Left lung (tissue), 10 donors: ENCODE measurements around the gene EFEMP2. TPM values are rescaled to one million over a fixed set of nuclear protein-coding genes. Genes with fewer than 3 reads are reported as not detected.
"Not testable (repeated sequence)": the region's sequence is repeated elsewhere in the genome, so short reads cannot be mapped to it uniquely, and the experiment has no call there.

Source experiments
- ATAC-seq: fragments of 200-7000 bp; cut with Tn5 transposase; one replicate; pipeline ENCODE4 v1.9.1; 2020; ENCODE audit warnings: moderate library complexity
- DNase-seq, 4 donors: peaks; one replicate each; pipeline ENCODE4 v3.0.0-alpha.2; 2013 to 2020
- H3K27ac ChIP-seq, 2 donors: fragments of 200-600 bp; sonication (generic) in 1 of 2; one replicate each; pipeline versions ENCODE4 v1.5.0 to v1.8.0; 2020 to 2021
- H3K27me3 ChIP-seq, 2 donors: fragments of 200-600 bp; sonication (generic) in 1 of 2; one replicate each; pipeline versions ENCODE4 v1.5.0 to v1.8.0; 2020 to 2021
- H3K36me3 ChIP-seq, 2 donors: fragments of 200-600 bp; sonication (generic) in 1 of 2; one replicate each; pipeline versions ENCODE4 v1.5.0 to v1.8.0; 2020 to 2021
- H3K4me1 ChIP-seq, 2 donors: fragments of 200-600 bp; one replicate each; pipeline ENCODE4 v1.8.0; 2021
- H3K4me3 ChIP-seq, 2 donors: fragments of 200-600 bp; sonication (generic) in 1 of 2; one replicate each; pipeline versions ENCODE4 v1.5.0 to v1.8.0; 2020 to 2021; ENCODE audit warnings: mild to moderate bottlenecking in 1 of 2
- H3K9me3 ChIP-seq, 2 donors: fragments of 200-600 bp; sonication (generic) in 1 of 2; one replicate each; pipeline versions ENCODE4 v1.5.0 to v1.8.0; 2020 to 2021
- CTCF ChIP-seq, 2 donors: fragments of 200-600 bp; sonication (generic) in 1 of 2; IDR thresholded peaks; one replicate each; pipeline versions ENCODE4 v1.5.0 to v1.8.0; 2021; ENCODE audit warnings: antibody characterized with exemption in 2 of 2
- intact Hi-C, 2 donors: fragments of 100-400 bp; cut with DNase I; formaldehyde crosslinking; loops; one replicate each; pipeline versions ENCODE4 v1.11.2 to v1.14.2; 2022
- polyA plus RNA-seq, 6 donors: library from polyadenylated mRNA; unstranded; fragments of 120-200 nt; gene quantifications; one replicate each; pipeline ENCODE4 v1.2.1, GENCODE V29; 2013; ENCODE audit not compliant: insufficient read length in 6 of 6
- total RNA-seq, 2 donors: library from RNA; stranded (reverse); fragmentation: NEBNext Ultra II Directional; extraction: Animal tissue kit (Norgen Biotek cat#: 25700); gene quantifications; one replicate each; pipeline ENCODE4 v1.2.1, GENCODE V29; 2021
- donor health status: DM: no; HTN: yes; CAD: no.
- donor health status: DM: no; HTN: no; CAD: no.

Gene EFEMP2
- total and polyA plus RNA-seq, 8 donors = 67.6 to 169 (median 144) TPM

DNA sequence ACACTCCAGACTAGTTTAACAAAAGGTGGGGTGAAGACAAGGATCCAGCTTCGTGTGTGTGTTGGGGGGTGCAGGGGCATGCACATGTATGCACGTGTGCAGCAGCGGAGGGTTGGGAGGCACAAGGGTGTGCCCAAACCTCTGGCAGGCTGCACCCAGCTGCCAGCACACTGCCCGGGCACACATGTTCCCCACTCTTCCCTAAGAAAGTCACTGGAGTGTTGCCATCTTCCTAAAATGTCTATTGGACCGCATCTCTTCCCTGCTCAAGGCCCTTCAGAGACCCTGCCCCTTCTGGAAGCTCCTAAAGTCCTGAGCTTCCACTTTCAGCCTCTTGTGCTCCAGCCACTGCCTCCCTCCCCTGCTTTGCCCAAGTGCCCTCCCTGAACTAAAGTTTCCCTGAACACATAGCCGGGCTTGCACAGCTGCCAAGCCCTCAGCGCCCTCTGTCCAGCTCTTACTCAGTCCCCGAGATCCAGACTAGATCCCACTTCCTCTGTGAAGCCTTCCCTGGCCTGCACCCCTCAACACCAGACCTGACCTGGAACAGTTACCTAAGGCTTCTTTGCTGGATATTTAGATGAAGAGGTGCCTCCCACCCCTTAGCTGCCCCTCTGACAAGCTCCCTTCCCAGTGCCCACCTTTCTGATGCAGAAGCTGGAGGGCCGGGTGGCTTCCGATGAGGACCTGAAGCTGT, 20.6 kb downstream of the EFEMP2 start:
- TF ChIP-seq CTCF (IDR thresholded peaks at IDR 0.05) = no peak
- Histone ChIP-seq H3K4me1 (peaks cover 8 to 32% of the 10 kb centered on the region in 2 donors), H3K36me3 (peaks cover 6 to 60% of the 10 kb centered on the region in 2 donors), H3K27me3 (no peaks in the 10 kb centered on the region), H3K9me3 (no peaks in the 10 kb centered on the region), H3K27ac (no peak overlapping the region), H3K4me3 (no peak overlapping the region)
- intact Hi-C loops = no loop called here
- ATAC-seq (no peak), DNase-seq (no peak)

- Histone ChIP-seq H3K9me3 (no peaks in the 10 kb centered on the region), H3K4me3 (no peak overlapping the region), H3K4me1 (peaks cover 4 to 27% of the 10 kb centered on the region in 2 donors), H3K27ac (no peak overlapping the region), H3K36me3 (peaks cover 6 to 59% of the 10 kb centered on the region in 2 donors), H3K27me3 (no peaks in the 10 kb centered on the region)
- ATAC-seq (peak; percentile 6), DNase-seq (no peak)
- peak in 1 of 2 donors; percentile 47 for TF ChIP-seq CTCF (IDR thresholded peaks at IDR 0.05)
- intact Hi-C loops = no loop called here
Measured at GRCh38 chr11:65851083-65851579, 21.5 kb downstream of the EFEMP2 start.

GRCh38 chr11:65850217-65851082, 22.1 kb downstream of the EFEMP2 start:
- no peak for ATAC-seq
- Histone ChIP-seq H3K9me3 (no peaks in the 10 kb centered on the region), H3K4me1 (peaks cover 0 to 20% of the 10 kb centered on the region in 2 donors), H3K27ac (no peak overlapping the region), H3K4me3 (no peak overlapping the region), H3K36me3 (peaks cover 6 to 52% of the 10 kb centered on the region in 2 donors), H3K27me3 (no peaks in the 10 kb centered on the region)
- no peak for TF ChIP-seq CTCF (IDR thresholded peaks at IDR 0.05)
- intact Hi-C loops = no loop called here
- no peak for DNase-seq

- intact Hi-C loops = no loop called here
- H3K27me3 ChIP-seq = no peaks in the 10 kb centered on the region
- DNase-seq (no peak), ATAC-seq (no peak)
- no peak for TF ChIP-seq CTCF (IDR thresholded peaks at IDR 0.05)
- H3K4me3 ChIP-seq = no peak overlapping the region
- peaks cover 0 to 45% of the 10 kb centered on the region in 2 donors for H3K36me3 ChIP-seq
- H3K4me1 ChIP-seq = peaks cover 0 to 14% of the 10 kb centered on the region in 2 donors
- H3K9me3 ChIP-seq = no peaks in the 10 kb centered on the region
- no peak overlapping the region for H3K27ac ChIP-seq
Measured at GRCh38 chr11:65849771-65850216, 22.8 kb downstream of the EFEMP2 start.

- intact Hi-C loops = no loop called here
- peaks cover 0 to 9% of the 10 kb centered on the region in 2 donors for H3K4me1 ChIP-seq
- TF ChIP-seq CTCF (IDR thresholded peaks at IDR 0.05) = no peak
- peaks cover 0 to 41% of the 10 kb centered on the region in 2 donors for H3K36me3 ChIP-seq
- no peak overlapping the region for H3K27ac ChIP-seq
- ATAC-seq (no peak), DNase-seq (no peak)
- H3K9me3 ChIP-seq = no peaks in the 10 kb centered on the region
- H3K27me3 ChIP-seq = no peaks in the 10 kb centered on the region
- no peak overlapping the region for H3K4me3 ChIP-seq
Measured at GRCh38 chr11:65849366-65849765, 23.2 kb downstream of the EFEMP2 start.

GRCh38 chr11:65848693-65849092, 23.9 kb downstream of the EFEMP2 start:
- DNase-seq, intact Hi-C loops, H3K27ac ChIP-seq, H3K4me3 ChIP-seq, H3K9me3 ChIP-seq, H3K27me3 ChIP-seq, ATAC-seq, H3K4me1 ChIP-seq: not testable (repeated sequence)
- peaks cover 0 to 34% of the 10 kb centered on the region in 2 donors for H3K36me3 ChIP-seq
